Measurements from ENCODE around the gene SEPTIN14. TPM values are rescaled to one million over a fixed set of nuclear protein-coding genes. Genes with fewer than 3 reads are reported as not detected.
"Not testable (repeated sequence)": the region's sequence is repeated elsewhere in the genome, so short reads cannot be mapped to it uniquely, and the experiment has no call there.

Gene SEPTIN14
- total RNA-seq, 2 experiments from 2014 or later = not detected

DNA sequence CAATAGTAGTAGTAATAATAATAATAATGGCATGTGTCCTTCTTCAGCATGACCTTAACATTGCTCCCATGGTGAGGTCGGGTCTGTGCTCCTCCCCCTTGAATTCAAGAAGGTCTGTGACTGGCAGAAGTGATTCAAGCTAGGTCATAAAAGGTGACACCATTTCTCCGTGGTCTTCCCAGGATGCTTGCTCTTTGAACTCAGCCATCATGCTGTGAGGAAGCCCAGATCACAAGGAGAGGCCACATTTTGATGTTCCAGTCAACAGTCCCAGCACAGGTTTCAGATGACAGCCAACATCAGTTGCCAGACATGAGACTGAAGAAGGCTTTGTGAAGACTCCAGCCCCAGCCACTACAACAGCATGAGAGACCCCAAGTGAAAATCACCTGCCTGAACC lies 83.9 kb downstream of the SEPTIN14 start:
- Mint-ChIP-seq H3K27ac (no peak overlapping the region), H3K9me3 (ENCODE audit: insufficient read depth) (no peaks in the 10 kb centered on the region), H3K4me3 (no peak overlapping the region), H3K36me3 (ENCODE audit: low read depth) (no peaks in the 10 kb centered on the region), H3K27me3 (ENCODE audit: low read depth) (no peaks in the 10 kb centered on the region), H3K4me1 (ENCODE audit: low read depth) (no peaks in the 10 kb centered on the region)
- ChIA-PET POLR2A (no interaction called here), CTCF (no interaction called here)
- ATAC-seq (no peak), DNase-seq (no peak)

DNA sequence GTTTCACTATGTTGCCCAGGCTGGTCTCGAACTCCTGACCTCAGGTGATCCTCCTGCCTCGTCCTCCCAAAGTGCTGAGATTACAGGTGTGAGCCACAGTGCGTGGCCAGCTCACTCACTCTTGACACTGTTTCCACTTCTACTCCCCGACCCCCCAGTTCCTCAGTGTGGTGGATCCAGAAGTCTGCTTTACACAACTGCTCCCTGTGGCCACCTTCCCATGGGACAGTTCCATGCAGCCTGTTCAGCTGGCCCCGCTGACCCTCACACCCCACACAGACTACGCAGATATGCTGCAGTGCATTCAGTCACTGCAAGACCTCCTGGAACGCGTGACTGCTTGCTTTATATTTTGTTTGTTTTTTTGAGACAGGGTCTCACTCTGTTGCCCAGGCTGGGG lies 86.4 kb downstream of the SEPTIN14 start:
- Mint-ChIP-seq H3K4me3 (no peak overlapping the region), H3K27me3 (ENCODE audit: low read depth) (no peaks in the 10 kb centered on the region), H3K27ac (no peak overlapping the region), H3K36me3 (ENCODE audit: low read depth) (no peaks in the 10 kb centered on the region), H3K4me1 (ENCODE audit: low read depth) (no peaks in the 10 kb centered on the region), H3K9me3 (ENCODE audit: insufficient read depth) (no peaks in the 10 kb centered on the region)
- ChIA-PET CTCF (no interaction called here), POLR2A (no interaction called here)
- DNase-seq (no peak), ATAC-seq (no peak)

DNA sequence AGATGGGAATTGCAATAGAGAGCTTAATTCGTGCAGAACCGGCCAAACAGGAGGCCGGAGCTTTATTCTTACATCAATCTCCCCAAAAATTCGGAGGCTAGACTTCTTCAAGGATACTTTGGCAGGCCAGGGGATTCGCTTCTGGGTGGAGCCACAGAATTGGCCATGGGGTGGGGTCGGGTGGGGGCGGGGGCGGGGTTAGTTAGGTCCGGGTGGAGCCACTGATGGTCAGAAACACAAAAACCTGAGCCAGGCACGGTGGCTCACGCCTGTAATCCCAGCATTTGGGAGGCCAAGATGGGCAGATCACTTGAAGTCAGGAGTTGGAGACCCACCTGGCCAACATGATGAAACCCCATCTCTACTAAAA lies 87.5 kb downstream of the SEPTIN14 start:
- no peaks in the 10 kb centered on the region for H3K27me3 Mint-ChIP-seq (ENCODE audit: low read depth)
- no peaks in the 10 kb centered on the region for H3K9me3 Mint-ChIP-seq (ENCODE audit: insufficient read depth)
- ChIA-PET CTCF (no interaction called here), POLR2A (no interaction called here)
- no peak for DNase-seq
- no peaks in the 10 kb centered on the region for H3K36me3 Mint-ChIP-seq (ENCODE audit: low read depth)
- no peak for ATAC-seq
- H3K27ac Mint-ChIP-seq = no peak overlapping the region
- H3K4me1 Mint-ChIP-seq (ENCODE audit: low read depth) = no peaks in the 10 kb centered on the region
- H3K4me3 Mint-ChIP-seq = no peak overlapping the region

DNA sequence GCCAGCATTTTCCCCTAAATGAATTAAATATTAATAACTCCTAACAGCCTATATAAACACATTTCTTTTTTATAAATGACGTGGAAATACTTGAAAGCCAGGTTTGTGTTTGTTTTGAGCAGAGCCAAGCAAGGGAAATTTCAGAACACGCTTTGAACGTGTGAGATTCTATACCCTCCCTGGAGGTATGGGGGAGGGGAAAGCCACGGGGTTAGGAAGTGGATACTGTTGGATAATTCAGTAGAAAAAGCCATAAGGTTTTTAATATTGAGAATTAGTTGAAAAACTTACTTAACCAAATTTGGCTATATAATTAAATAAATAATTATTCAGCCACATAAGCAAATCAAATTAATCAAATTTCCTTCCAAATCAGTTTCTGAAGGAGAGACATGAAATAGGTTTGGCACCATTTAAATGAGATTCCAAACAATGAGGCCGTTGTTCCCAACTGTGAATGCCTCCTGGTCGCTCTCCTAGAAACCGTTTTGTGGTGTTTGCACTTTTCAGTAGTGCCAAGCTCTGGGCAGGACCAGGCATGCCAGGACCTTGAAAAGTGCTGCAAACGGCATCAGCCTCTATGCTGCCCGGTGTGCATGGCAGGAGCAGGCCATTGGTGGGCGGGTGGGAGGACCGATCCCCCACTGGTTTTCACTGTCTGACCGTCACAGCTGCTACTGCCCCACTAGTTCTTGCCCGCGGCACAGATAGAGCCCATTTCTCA lies 88.1 kb downstream of the SEPTIN14 start:
- Mint-ChIP-seq H3K9me3 (ENCODE audit: insufficient read depth) (no peaks in the 10 kb centered on the region), H3K4me1 (ENCODE audit: low read depth) (no peaks in the 10 kb centered on the region), H3K27ac (no peak overlapping the region), H3K36me3 (ENCODE audit: low read depth) (no peaks in the 10 kb centered on the region), H3K4me3 (no peak overlapping the region), H3K27me3 (ENCODE audit: low read depth) (no peaks in the 10 kb centered on the region)
- ATAC-seq (no peak), DNase-seq (no peak)
- POLR2A ChIA-PET = no interaction called here
- CTCF ChIA-PET = no interaction called here

DNA sequence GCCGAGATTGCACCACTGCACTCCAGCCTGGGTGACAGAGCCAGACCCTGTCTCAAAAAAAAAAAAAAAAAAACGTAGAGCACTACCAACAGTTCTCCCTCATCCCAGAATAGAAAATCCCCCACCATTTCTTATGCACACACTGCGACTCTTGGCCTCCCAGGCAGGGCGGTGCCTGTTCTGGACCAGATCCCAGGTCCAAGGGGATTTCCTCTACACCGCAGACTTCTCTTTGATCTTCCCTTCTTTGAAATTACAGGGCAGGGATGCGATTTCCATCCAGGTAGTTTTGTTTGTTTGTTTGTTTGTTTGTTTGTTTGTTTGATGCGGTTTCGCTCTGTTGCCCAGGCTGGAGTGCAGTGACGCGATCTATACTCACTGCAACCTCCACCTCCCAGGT lies 91.8 kb downstream of the SEPTIN14 start:
- POLR2A ChIA-PET = no interaction called here
- H3K36me3 Mint-ChIP-seq (ENCODE audit: low read depth) = no peaks in the 10 kb centered on the region
- H3K4me3 Mint-ChIP-seq = no peak overlapping the region
- no peak overlapping the region for H3K27ac Mint-ChIP-seq
- H3K27me3 Mint-ChIP-seq (ENCODE audit: low read depth) = no peaks in the 10 kb centered on the region
- CTCF ChIA-PET = no interaction called here
- DNase-seq (no peak), ATAC-seq (no peak)
- H3K4me1 Mint-ChIP-seq (ENCODE audit: low read depth) = no peaks in the 10 kb centered on the region
- no peaks in the 10 kb centered on the region for H3K9me3 Mint-ChIP-seq (ENCODE audit: insufficient read depth)

DNA sequence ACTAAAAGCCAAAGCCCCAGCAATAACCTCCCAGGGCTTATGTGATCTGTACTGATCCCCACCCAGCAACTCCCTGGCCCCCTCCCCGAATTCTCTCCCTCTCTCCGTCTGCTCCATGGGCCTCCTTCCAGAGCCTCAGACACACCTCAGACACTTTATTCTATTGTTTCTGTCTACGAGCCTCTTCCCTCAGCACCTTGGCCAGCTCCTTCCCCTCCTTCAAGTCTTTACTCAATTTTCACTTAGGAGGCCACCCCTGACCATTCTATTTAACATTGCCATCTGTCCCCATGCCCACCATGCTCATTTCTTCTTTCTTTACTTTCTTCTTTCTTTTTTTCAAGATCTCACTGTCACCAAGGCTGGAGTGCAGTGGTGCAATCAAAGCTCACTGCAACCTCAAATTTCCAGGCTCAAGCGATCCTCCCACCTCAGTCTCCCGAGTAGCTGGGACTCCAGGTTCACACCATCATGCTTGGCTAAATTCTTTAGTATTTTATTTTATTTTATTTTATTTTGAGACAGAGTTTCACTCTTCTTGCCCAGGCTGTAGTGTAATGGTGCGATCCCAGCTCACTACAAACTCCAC lies 109.2 kb downstream of the SEPTIN14 start:
- H3K4me1 Mint-ChIP-seq (ENCODE audit: low read depth); H3K9me3 Mint-ChIP-seq (ENCODE audit: insufficient read depth); H3K36me3 Mint-ChIP-seq (ENCODE audit: low read depth); CTCF ChIA-PET; POLR2A ChIA-PET; H3K27ac Mint-ChIP-seq; H3K27me3 Mint-ChIP-seq (ENCODE audit: low read depth); H3K4me3 Mint-ChIP-seq; ATAC-seq; DNase-seq: not testable (repeated sequence)

DNA sequence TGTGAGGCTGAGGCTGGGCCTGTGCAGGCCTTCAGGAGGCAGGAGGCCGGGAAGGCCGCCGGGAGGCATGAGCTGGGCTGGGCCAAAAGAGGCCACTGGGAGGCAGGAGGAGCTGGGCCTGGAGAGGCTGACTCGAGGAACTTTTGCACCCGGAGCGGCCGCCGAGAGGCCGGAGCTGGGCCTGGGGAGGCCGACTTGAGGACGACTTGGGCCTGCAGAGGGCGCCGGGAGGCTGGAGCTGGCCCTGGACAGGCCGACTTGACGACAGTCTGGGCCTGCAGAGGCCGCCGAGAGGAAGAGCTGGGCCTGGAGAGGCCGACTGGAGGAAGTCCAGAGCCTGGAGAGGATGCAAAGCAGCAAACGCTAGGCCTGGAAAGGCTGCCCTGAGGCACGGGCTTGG lies 117.8 kb downstream of the SEPTIN14 start:
- DNase-seq; H3K4me1 Mint-ChIP-seq (ENCODE audit: low read depth); H3K9me3 Mint-ChIP-seq (ENCODE audit: insufficient read depth); CTCF ChIA-PET; H3K4me3 Mint-ChIP-seq; H3K27ac Mint-ChIP-seq; ATAC-seq; H3K36me3 Mint-ChIP-seq (ENCODE audit: low read depth); POLR2A ChIA-PET; H3K27me3 Mint-ChIP-seq (ENCODE audit: low read depth): not testable (repeated sequence)

Other genes starting within 250 kb of the SEPTIN14 start
- 1 to 10 TPM; 1.9 to 2.4 TPM for gene ZNF713, start 24.7 kb upstream of the SEPTIN14 start, total RNA-seq
- 10 to 100 TPM; 14.0 to 17.4 TPM for gene MRPS17, start 89.1 kb upstream of the SEPTIN14 start, total RNA-seq
- 10 to 100 TPM; 35.0 to 37.2 TPM for gene NIPSNAP2, start 101.8 kb upstream of the SEPTIN14 start, total RNA-seq
- gene PSPH, start 188.7 kb upstream of the SEPTIN14 start, total RNA-seq = 10 to 100 TPM; 14.6 to 16.8 TPM
- 100 to 1,000 TPM; 157 to 170 TPM for gene CCT6A, start 189.0 kb upstream of the SEPTIN14 start, total RNA-seq
- 100 to 1,000 TPM; 121 to 124 TPM for gene SUMF2, start 201.5 kb upstream of the SEPTIN14 start, total RNA-seq
- 1 to 10 TPM; 1.7 to 2.0 TPM for gene PHKG1, start 230.2 kb upstream of the SEPTIN14 start, total RNA-seq
- 100 to 1,000 TPM; 526 to 534 TPM for gene CHCHD2, start 243.7 kb upstream of the SEPTIN14 start, total RNA-seq

Measured in activated CD8-positive, alpha-beta T cell treated with anti-CD3 and anti-CD28 coated beads, Interleukin-2, amount 10 ng/mL, durations not matched to agents 7 days and 5 days (primary cell).